ENCODE data around the gene PYM1.
A peak's percentile ranks its signal among the peaks of the same experiment; 100 is the strongest.

PYM1 gene

DNA sequence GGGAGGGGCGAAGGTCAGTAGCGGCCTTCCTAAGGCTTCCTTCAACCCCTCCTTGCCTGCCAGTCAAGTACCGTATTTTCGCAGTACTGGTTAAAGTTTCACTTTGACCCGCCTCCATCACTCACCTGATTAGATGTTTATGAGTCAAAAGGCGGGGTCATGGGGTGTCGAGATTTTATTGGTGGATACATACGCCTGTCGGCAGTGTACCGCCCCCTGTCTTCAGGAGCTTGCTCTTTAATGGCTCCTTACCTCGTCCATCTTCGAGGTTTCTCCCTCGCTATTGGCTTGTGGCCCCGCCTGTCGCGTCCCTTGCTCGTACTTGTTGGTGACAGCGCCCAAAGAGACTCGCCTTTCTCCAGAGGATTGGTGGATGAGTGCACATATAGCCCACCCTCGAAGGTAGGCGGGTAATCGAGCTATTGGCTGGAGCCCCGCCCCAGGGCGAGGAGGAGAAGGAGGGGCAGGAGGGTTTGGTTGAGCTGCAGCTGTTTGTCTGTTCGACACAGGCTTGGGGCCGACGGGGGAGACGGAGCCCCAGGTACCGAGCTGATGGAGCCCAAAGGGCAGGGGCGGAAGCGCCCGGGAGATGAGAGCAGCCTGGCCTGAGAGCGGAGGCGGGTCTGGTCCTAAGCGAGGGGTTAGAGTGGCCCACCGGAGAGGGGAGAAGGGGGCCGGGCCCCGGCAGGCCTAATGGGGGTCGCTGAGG lies 46.1 kb upstream of the PYM1 start, which contains the start of gene RAB5B:
RAB5B (plus strand) TSS at position 480 of the 709 bp plus-strand sequence. CDS start 12,883 bp downstream, outside the sequence.
- ChIA-PET CTCF (interaction anchor here (0.5 to 3.0 kb wide), 15 partner anchors 18 to 601 kb away, joined by 3 to 30 read pairs (median 5); partner anchors contain the start of gene SUOX), POLR2A (interaction anchor here (0.6 to 2.6 kb wide), 37 partner anchors 11 to 1612 kb away, joined by 3 to 66 read pairs (median 7); partner anchors contain the start of genes CD63, DNAJC14, NACA and ORMDL2)
- Histone ChIP-seq H3K9me3 (ENCODE audit: control insufficient read depth, insufficient read depth, low read depth, low read length) (no peaks in the 10 kb centered on the region), H3K4me1 (ENCODE audit: control insufficient read depth, insufficient read depth, low read length) (peaks cover 4% of the 10 kb centered on the region; the same call in 1 of the 2 replicates), H3K36me3 (ENCODE audit: control insufficient read depth in 2 of 2, insufficient read depth in 1 of 2, low read length in 2 of 2) (peaks cover 13 to 63% of the 10 kb centered on the region in 2 experiments), H3K27ac (ENCODE audit: extremely low read depth, low read depth, low read length) (peak within 1 kb of the TSS; percentile 83), H3K4me3 (ENCODE audit: low read depth, low read length) (peak within 1 kb of the TSS; percentile 87)
- no peak for TF ChIP-seq ZNF510 (tag by site-specific recombination; IDR thresholded peaks at IDR 0.05; ENCODE audit: insufficient replicate concordance)
- TF ChIP-seq ZBTB21 (tag by site-specific recombination; IDR thresholded peaks at IDR 0.05): no peak
- no peak for TF ChIP-seq OVOL3 (tag by site-specific recombination; IDR thresholded peaks at IDR 0.05)
- TF ChIP-seq GLIS1 (tag by site-specific recombination; IDR thresholded peaks at IDR 0.05): no peak
- TF ChIP-seq ZNF529 (tag by site-specific recombination; IDR thresholded peaks at IDR 0.05; ENCODE audit: insufficient replicate concordance): no peak
- no peak for TF ChIP-seq ZNF664 (tag by site-specific recombination; IDR thresholded peaks at IDR 0.05)
- TF ChIP-seq ZNF10 (tag by site-specific recombination; IDR thresholded peaks at IDR 0.05): peak; percentile 99
- TF ChIP-seq YY1 (tag by site-specific recombination; IDR thresholded peaks at IDR 0.05): no peak; the same call in 1 of the 2 replicates
- no peak for TF ChIP-seq ZNF626 (tag by site-specific recombination; IDR thresholded peaks at IDR 0.05)
- TF ChIP-seq ZNF792 (tag by site-specific recombination; IDR thresholded peaks at IDR 0.05): no peak
- TF ChIP-seq ZNF112 (tag by site-specific recombination; IDR thresholded peaks at IDR 0.05): no peak
- no peak for TF ChIP-seq ZNF571 (tag by site-specific recombination; IDR thresholded peaks at IDR 0.05)
- TF ChIP-seq ZNF311 (tag by site-specific recombination; IDR thresholded peaks at IDR 0.05; ENCODE audit: borderline replicate concordance): no peak
- TF ChIP-seq ZNF121 (tag by site-specific recombination; IDR thresholded peaks at IDR 0.05): no peak
- TF ChIP-seq KLF16 (tag by site-specific recombination; IDR thresholded peaks at IDR 0.05): peak; percentile 77
- no peak for TF ChIP-seq ZNF596 (tag by site-specific recombination; IDR thresholded peaks at IDR 0.05)
- TF ChIP-seq, protein P1, sequence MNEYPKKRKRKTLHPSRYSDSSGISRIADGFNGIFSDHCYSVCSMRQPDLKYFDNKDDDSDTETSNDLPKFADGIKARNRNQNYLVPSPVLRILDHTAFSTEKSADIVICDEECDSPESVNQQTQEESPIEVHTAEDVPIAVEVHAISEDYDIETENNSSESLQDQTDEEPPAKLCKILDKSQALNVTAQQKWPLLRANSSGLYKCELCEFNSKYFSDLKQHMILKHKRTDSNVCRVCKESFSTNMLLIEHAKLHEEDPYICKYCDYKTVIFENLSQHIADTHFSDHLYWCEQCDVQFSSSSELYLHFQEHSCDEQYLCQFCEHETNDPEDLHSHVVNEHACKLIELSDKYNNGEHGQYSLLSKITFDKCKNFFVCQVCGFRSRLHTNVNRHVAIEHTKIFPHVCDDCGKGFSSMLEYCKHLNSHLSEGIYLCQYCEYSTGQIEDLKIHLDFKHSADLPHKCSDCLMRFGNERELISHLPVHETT (tag by site-specific recombination; IDR thresholded peaks at IDR 0.05): no peak; the same call in 1 of the 2 replicates
- TF ChIP-seq, protein P2, sequence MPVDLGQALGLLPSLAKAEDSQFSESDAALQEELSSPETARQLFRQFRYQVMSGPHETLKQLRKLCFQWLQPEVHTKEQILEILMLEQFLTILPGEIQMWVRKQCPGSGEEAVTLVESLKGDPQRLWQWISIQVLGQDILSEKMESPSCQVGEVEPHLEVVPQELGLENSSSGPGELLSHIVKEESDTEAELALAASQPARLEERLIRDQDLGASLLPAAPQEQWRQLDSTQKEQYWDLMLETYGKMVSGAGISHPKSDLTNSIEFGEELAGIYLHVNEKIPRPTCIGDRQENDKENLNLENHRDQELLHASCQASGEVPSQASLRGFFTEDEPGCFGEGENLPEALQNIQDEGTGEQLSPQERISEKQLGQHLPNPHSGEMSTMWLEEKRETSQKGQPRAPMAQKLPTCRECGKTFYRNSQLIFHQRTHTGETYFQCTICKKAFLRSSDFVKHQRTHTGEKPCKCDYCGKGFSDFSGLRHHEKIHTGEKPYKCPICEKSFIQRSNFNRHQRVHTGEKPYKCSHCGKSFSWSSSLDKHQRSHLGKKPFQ (tag by site-specific recombination; IDR thresholded peaks at IDR 0.05): no peak
- TF ChIP-seq, protein P3, sequence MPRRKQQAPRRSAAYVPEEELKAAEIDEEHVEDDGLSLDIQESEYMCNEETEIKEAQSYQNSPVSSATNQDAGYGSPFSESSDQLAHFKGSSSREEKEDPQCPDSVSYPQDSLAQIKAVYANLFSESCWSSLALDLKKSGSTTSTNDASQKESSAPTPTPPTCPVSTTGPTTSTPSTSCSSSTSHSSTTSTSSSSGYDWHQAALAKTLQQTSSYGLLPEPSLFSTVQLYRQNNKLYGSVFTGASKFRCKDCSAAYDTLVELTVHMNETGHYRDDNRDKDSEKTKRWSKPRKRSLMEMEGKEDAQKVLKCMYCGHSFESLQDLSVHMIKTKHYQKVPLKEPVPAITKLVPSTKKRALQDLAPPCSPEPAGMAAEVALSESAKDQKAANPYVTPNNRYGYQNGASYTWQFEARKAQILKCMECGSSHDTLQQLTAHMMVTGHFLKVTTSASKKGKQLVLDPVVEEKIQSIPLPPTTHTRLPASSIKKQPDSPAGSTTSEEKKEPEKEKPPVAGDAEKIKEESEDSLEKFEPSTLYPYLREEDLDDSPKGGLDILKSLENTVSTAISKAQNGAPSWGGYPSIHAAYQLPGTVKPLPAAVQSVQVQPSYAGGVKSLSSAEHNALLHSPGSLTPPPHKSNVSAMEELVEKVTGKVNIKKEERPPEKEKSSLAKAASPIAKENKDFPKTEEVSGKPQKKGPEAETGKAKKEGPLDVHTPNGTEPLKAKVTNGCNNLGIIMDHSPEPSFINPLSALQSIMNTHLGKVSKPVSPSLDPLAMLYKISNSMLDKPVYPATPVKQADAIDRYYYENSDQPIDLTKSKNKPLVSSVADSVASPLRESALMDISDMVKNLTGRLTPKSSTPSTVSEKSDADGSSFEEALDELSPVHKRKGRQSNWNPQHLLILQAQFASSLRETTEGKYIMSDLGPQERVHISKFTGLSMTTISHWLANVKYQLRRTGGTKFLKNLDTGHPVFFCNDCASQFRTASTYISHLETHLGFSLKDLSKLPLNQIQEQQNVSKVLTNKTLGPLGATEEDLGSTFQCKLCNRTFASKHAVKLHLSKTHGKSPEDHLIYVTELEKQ (tag by site-specific recombination; IDR thresholded peaks at IDR 0.05; ENCODE audit: borderline replicate concordance): no peak; the same call in 1 of the 2 replicates
- TF ChIP-seq ZNF48 (tag by site-specific recombination; IDR thresholded peaks at IDR 0.05): no peak
- TF ChIP-seq ZNF76 (tag by site-specific recombination; IDR thresholded peaks at IDR 0.05; ENCODE audit: borderline replicate concordance, low read depth): no peak; the same call in 1 of the 2 replicates
- TF ChIP-seq, protein P4, sequence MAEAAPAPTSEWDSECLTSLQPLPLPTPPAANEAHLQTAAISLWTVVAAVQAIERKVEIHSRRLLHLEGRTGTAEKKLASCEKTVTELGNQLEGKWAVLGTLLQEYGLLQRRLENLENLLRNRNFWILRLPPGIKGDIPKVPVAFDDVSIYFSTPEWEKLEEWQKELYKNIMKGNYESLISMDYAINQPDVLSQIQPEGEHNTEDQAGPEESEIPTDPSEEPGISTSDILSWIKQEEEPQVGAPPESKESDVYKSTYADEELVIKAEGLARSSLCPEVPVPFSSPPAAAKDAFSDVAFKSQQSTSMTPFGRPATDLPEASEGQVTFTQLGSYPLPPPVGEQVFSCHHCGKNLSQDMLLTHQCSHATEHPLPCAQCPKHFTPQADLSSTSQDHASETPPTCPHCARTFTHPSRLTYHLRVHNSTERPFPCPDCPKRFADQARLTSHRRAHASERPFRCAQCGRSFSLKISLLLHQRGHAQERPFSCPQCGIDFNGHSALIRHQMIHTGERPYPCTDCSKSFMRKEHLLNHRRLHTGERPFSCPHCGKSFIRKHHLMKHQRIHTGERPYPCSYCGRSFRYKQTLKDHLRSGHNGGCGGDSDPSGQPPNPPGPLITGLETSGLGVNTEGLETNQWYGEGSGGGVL (tag by site-specific recombination; IDR thresholded peaks at IDR 0.05): no peak
- no peak for TF ChIP-seq SETDB1 (IDR thresholded peaks at IDR 0.05; ENCODE audit: insufficient read length, low read length)
- no peak for TF ChIP-seq ZNF133 (tag by site-specific recombination; IDR thresholded peaks at IDR 0.05)
- TF ChIP-seq ZNF670 (tag by site-specific recombination; IDR thresholded peaks at IDR 0.05; ENCODE audit: low read depth): no peak
